GM18870 (cell line): ENCODE results near the gene SLC10A6.
A peak's percentile ranks its signal among the peaks of the same experiment; 100 is the strongest.
"Not testable (repeated sequence)": the region's sequence is repeated elsewhere in the genome, so short reads cannot be mapped to it uniquely, and the experiment has no call there.

Experiments
- ATAC-seq: cut with Tn5 transposase; IDR thresholded peaks from one replicate; pipeline ENCODE4 v1.9.1; 2021; ENCODE audit warnings: moderate library complexity; ENCODE audit not compliant: unreplicated experiment

SLC10A6 gene, protein sequence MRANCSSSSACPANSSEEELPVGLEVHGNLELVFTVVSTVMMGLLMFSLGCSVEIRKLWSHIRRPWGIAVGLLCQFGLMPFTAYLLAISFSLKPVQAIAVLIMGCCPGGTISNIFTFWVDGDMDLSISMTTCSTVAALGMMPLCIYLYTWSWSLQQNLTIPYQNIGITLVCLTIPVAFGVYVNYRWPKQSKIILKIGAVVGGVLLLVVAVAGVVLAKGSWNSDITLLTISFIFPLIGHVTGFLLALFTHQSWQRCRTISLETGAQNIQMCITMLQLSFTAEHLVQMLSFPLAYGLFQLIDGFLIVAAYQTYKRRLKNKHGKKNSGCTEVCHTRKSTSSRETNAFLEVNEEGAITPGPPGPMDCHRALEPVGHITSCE

GRCh38 chr4:86848732-86849619 lies at the start of gene SLC10A6:
Gene SLC10A6, minus strand, starts transcription at chr4:86849384. Its CDS starts 269 bp downstream, at chr4:86849115.
- ATAC-seq = no peak

GRCh38 chr4:86898562-86898961 lies 49.4 kb upstream of the SLC10A6 start:
- no peak for ATAC-seq

- ATAC-seq = no peak
Measured at GRCh38 chr4:86896596-86896995, 47.4 kb upstream of the SLC10A6 start.

DNA sequence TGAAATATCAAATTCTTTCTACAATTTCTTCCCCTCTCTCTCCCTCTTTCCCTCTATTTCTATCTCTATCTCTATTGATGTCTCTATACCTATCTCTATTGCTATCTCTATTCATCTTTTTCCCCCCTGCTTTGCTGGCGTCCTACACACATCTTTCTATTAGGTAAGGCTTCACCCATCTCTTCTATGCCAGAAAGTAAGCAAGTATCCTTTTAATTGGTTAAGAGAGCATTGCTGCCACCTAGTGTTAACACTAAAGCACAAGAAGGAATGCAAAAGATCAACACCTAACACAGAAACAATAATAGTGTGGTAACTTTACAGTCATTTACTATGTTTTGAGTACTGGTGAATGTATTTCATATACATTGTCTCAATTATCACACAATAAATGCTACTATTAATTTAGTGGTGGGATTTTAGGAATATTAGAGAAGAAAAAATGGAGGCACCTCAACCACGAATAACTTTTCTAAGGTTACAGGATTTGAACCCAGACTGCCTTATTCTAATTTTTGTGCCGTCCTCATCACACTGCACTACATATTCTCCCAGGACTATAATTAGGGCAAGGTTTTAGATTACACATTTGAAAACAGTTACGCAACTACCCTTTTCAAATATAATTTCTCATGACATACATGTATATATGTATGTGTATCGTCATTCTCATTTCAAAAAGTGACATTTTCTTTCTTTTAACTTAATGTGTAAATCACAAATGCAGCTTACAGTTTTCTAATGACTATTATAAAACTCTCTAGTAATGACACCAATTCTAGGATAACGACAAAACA lies 46.7 kb upstream of the SLC10A6 start:
- ATAC-seq = peak; percentile 64

DNA sequence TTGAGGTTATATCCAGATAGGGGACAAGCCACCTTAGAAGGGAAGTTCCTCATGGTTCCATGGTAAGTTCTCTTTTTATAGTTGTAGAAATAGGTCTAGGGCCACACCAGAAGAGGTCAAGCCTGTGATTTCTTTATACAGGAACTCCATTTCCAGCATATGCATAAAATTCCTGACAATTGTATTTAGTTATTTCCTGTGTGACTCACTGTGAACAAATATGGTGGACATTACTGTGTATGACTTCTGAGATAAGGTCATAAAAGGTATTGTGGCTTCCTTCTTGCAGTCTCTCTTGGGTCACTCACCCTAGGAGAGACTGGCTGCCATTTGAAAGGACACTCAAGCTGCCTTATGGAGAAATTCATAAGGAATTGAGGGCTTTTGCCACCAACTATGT lies 45.3 kb upstream of the SLC10A6 start:
- no peak for ATAC-seq

GRCh38 chr4:86893136-86893535 lies 44.0 kb upstream of the SLC10A6 start:
- no peak for ATAC-seq

DNA sequence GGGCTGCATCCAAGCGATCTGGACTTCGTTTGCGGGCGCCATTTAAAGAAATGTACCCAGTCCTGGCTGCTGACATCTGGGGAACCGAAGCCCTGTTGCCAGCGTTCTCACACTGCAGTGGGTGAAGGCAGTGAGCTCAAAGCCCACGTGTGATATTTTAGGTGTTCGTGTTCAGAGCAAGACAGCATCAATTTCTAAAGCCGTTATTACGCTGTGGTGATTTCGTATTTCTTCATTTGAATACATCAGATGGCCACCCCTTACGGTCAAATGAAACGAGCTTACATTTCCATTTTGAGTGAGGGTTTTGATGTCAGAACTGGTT lies 43.4 kb upstream of the SLC10A6 start:
- no peak for ATAC-seq

DNA sequence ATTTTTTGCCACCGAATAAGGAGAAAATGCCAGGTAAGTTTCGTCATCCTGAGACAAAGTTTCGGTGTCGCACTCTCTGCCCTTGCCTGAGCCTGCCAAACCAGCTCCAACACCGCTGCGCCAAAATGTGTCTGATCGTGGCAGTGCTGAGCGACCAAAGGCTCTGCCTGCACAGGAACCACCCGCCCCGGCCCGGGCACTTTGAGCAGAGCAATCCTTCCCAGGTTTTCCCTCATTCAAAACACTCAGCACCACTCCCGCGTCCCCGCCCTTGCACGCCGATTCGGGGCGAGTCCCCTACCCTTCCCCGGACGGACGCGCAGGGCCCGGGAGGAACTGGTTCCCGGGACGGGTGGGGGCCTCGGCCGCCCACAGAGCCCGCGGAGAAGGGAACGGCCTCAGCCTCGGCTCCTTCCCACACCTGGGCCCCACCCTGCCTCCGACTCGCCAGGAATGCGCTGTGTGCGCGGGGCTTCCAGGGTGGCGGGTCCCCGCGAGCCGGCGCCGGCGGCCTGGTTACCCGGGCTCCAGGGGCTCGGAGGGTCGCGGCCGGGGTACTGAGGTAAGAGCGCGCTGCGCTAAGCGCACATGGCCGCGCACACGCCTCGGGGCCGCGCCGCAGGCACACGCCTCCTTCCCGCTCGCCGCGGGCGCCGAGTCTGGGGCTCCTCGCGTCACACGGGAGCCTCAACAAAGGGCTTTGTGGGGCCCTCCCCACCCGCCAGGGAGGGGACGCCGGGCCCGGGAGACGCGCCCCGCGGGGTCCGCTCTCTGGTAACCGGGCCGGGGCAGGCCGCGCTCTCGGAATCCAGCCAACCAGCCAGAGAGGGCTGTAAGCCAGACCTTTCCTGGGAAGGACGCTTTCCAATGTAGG lies 42.8 kb upstream of the SLC10A6 start, which contains the start of gene C4orf36:
C4orf36 (minus strand) TSS at position 661 of the 874 bp plus-strand sequence. CDS start 902 bp downstream, outside the sequence.
- no peak for ATAC-seq

GRCh38 chr4:86890790-86891189 lies 41.6 kb upstream of the SLC10A6 start:
- no peak for ATAC-seq

GRCh38 chr4:86879641-86880040 lies 30.5 kb upstream of the SLC10A6 start:
- no peak for ATAC-seq

DNA sequence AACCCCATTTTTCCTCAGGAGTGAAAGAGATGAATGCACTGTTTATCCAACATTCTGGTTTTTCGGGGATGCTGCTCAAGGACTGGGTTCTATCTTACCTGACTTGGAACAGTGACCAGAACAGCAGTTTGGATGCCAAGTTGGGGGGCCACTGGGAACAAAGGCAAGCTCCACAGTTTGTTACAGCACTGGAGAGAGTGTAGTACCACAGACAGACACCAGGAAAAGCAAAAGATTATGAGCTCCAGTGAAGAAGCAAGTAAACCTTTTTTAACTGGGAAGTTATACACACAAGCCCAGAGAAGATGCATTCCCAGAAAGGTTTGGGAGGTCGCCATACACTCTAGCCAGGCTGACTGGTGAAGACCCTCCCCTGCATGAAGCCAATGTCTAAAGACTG lies 29.5 kb upstream of the SLC10A6 start:
- no peak for ATAC-seq

GRCh38 chr4:86876894-86877685 lies 27.9 kb upstream of the SLC10A6 start:
- no peak for ATAC-seq

GRCh38 chr4:86875436-86875835 lies 26.3 kb upstream of the SLC10A6 start:
- not testable (repeated sequence) for ATAC-seq

- ATAC-seq = no peak
Measured at GRCh38 chr4:86872135-86872534, 23.0 kb upstream of the SLC10A6 start.

- ATAC-seq = no peak
Measured at GRCh38 chr4:86870442-86871069, 21.4 kb upstream of the SLC10A6 start.

DNA sequence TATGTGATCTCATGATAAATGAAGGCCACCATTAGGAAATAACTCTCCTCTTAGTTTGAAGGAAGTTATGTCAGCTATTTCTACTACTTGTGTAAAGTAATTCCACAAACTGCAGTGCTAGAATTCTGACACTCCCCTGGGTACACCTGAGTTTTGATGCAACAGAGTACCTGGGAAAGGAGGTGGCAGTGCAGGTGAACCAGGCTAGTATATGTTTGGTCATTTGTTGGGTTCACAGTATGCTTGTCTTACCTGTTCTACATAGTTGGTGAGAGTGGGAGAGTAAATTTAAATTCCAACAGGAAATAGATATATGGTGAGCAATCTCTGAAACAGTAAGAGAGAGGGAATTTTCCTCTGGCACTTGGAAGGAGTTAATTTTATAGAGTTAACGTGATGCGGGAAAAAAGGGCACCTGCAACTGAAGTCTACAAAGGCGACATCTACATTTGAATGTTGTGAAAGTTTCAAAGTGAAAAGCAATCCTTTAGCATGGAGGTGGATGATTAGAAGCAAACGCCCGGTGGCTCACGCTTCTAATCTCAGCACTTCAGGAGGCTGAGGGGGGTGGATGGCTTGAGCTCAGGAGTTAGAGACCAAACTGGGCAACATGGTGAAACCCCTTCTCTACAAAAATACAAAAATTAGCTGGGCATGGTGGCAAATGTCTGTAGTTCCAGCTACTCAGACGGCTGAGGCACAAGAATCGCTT lies 8.3 kb upstream of the SLC10A6 start:
- ATAC-seq = no peak

GRCh38 chr4:86856896-86857295 lies 7.7 kb upstream of the SLC10A6 start:
- ATAC-seq = no peak

- ATAC-seq = no peak
Measured at GRCh38 chr4:86855572-86855971, 6.4 kb upstream of the SLC10A6 start.
